K562 (cell line): ENCODE measurements around the gene TBL1X.

Experiments
- BHLHE40 ChIP-seq: IDR thresholded peaks from 2 replicates; pipeline ENCODE4 v1.6.1; 2011; ENCODE audit warnings: low read length, improper control_type of control experiment
- CTCF ChIP-seq, 3 experiments: IDR thresholded peaks in 2 of 3; conservative IDR thresholded peaks in 1 of 3; 2 replicates each; pipeline ENCODE4 v1.5.1; 2011 to 2012; ENCODE audit warnings: low read length in 3 of 3, mild to moderate bottlenecking in 3 of 3, control low read depth in 2 of 3, improper control_type of control experiment in 1 of 3, inconsistent platforms in 1 of 3, low read depth in 1 of 3, mixed read lengths in 1 of 3, moderate library complexity in 1 of 3; ENCODE audit not compliant: insufficient read depth in 2 of 3
- HNRNPUL1 ChIP-seq: fragments of 200-400 bp; formaldehyde crosslinking; IDR thresholded peaks from 2 replicates; pipeline ENCODE4 v1.6.1; 2017; ENCODE audit warnings: low read length
- NRF1 ChIP-seq, 2 experiments: fragments of 450-650 bp; IDR thresholded peaks in 1 of 2; conservative IDR thresholded peaks in 1 of 2; 2 replicates each; pipeline ENCODE4 v1.6.1; 2014; ENCODE audit warnings: mild to moderate bottlenecking in 2 of 2
- PHF8 ChIP-seq: fragments of 200-600 bp; sonication (generic); IDR thresholded peaks from 2 replicates; pipeline ENCODE4 v1.6.1; 2012; ENCODE audit warnings: mixed run types, mild to moderate bottlenecking, inconsistent platforms, low read length, moderate library complexity, borderline replicate concordance
- POLR2A ChIP-seq: fragments of 450-650 bp; conservative IDR thresholded peaks from 2 replicates; pipeline ENCODE4 v1.6.1; 2016
- SP1 ChIP-seq: sonication (generic); formaldehyde crosslinking; IDR thresholded peaks from 2 replicates; pipeline ENCODE4 v1.8.1; 2022; ENCODE audit warnings: mild to moderate bottlenecking, missing genetic modification reagents
- SREBF2 ChIP-seq: sonication (generic); formaldehyde crosslinking; IDR thresholded peaks from 2 replicates; pipeline ENCODE4 v1.4.0; 2020; ENCODE audit warnings: mild to moderate bottlenecking, missing genetic modification reagents
- YY1 ChIP-seq, 3 experiments: IDR thresholded peaks; 2 replicates each; pipeline ENCODE4 v1.6.1; 2011; ENCODE audit warnings: low read length in 2 of 3, mild to moderate bottlenecking in 2 of 3, moderate library complexity in 2 of 3, borderline replicate concordance in 1 of 3, control low read depth in 1 of 3, low read depth in 1 of 3; ENCODE audit not compliant: insufficient read depth in 3 of 3, insufficient replicate concordance in 2 of 3, control insufficient read depth in 1 of 3, insufficient read length in 1 of 3; ENCODE audit errors: extremely low read depth in 1 of 3
- TF ChIP-seq, protein P1 (sequence below): fragments of 250-450 bp; sonication (Bioruptor Pico); IDR thresholded peaks from 2 replicates; pipeline ENCODE4 v1.8.0; 2021; ENCODE audit warnings: borderline replicate concordance, mild to moderate bottlenecking, moderate library complexity; ENCODE audit not compliant: poor library complexity, severe bottlenecking

DNA sequence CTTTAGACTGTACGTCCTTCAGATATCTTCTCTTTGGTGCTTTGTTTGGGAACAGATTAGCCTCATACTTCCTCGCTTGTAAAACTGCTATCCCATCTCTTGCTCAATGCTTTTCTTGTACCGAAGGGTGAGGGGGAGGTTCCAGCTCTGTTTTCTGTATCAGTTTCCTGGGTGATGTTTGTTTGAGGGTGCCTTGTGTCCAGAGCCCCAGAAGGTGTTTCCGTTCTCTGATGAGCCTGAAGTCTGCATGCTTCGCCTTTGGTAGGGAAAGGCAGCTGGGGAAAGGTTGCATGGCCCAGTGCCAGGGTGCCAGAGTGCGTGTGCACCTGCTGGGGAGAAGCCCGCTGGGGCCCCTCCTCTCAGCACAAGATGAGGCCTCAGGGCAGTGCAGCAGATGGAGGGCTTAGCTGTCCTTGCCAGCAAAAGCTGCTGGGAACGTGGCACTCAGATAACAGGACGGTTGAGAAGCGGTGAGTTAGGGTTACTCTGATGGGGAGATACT lies 73.7 kb downstream of the TBL1X start:
- no peak for TF ChIP-seq NRF1 (conservative IDR thresholded peaks at IDR 0.05 in 1 of 2, IDR thresholded peaks at IDR 0.05 in 1 of 2)
- TF ChIP-seq CTCF (IDR thresholded peaks at IDR 0.05 in 2 of 3, conservative IDR thresholded peaks at IDR 0.05 in 1 of 3; ENCODE audit: insufficient read depth in 2 of 3, low read depth in 1 of 3, low read length in 3 of 3): no peak
- TF ChIP-seq POLR2A: no peak
- TF ChIP-seq BHLHE40: no peak
- no peak for TF ChIP-seq YY1 (IDR thresholded peaks at IDR 0.05; ENCODE audit: borderline replicate concordance in 1 of 3, control insufficient read depth in 1 of 3, extremely low read depth in 1 of 3, insufficient read depth in 3 of 3, insufficient read length in 1 of 3, insufficient replicate concordance in 2 of 3, low read depth in 1 of 3, low read length in 2 of 3)
- no peak for TF ChIP-seq HNRNPUL1
- no peak for TF ChIP-seq PHF8
- no peak for TF ChIP-seq SP1 (CRISPR knock-in tag)
- TF ChIP-seq SREBF2: no peak
- TF ChIP-seq, protein P1, sequence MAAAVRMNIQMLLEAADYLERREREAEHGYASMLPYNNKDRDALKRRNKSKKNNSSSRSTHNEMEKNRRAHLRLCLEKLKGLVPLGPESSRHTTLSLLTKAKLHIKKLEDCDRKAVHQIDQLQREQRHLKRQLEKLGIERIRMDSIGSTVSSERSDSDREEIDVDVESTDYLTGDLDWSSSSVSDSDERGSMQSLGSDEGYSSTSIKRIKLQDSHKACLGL (CRISPR knock-in tag): no peak
